ENCODE measurements around the gene CCDC141. TPM values are rescaled to one million over a fixed set of nuclear protein-coding genes. Genes with fewer than 3 reads are reported as not detected.

CCDC141 gene
- total RNA-seq, 4 donors from 2014 or later: 0.08 to 1.3 (median 0.73) TPM

DNA sequence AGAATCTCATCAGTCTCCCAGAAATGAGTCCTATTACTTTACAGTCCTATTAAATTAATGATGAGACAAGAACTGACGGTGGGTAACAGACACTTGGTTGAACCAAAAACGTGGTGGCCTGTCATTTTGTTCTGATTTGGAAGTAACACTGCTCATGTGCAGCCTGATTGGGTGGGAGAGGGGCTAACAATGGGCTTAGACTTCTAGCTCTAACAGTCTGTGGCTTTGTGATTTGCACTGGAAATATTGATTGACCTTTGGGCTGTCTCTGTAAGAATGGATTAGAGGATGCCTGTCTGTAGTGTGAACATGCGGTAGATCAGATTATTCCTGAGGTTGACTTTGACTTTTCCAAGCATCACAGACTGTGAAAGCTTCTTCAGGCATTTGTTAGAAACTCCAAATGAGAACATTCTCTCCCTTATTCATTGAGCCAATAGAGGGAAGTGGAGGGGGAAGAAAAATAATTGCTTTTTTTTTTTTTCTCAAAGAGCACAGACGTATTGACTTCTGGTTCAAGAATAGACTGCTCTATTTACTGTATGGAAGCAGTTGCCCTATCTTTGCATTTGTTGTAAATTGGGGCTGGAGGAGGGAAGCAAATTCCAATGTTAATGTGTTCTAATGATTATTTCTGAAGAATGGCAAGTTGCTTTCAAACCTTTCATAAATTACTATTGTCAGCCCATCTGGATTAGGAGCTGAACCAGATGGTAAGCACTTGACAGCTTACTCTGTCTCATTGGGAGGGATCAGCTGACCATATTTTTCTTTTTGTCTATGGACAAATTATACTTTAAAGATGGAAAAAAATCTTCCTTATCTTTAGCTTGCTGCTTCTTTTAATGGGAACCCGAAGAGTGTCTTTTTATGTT lies 156.9 kb downstream of the CCDC141 start:
- H3K4me1 ChIP-seq: peaks cover 4% of the 10 kb centered on the region
- H3K27ac ChIP-seq: no peak overlapping the region
- DNase-seq (ENCODE audit: low spot score in 2 of 2): no peak
- no peak overlapping the region for H3K4me3 ChIP-seq
- no peaks in the 10 kb centered on the region for H3K9me3 ChIP-seq
- 68% methylated on average over 5 of the region's 5 CpGs for WGBS
- H3K36me3 ChIP-seq: no peaks in the 10 kb centered on the region
- H3K27me3 ChIP-seq: no peaks in the 10 kb centered on the region
- no peak for TF ChIP-seq POLR2A (IDR thresholded peaks at IDR 0.05)
- no peak for TF ChIP-seq CTCF (IDR thresholded peaks at IDR 0.05)
- TF ChIP-seq EP300 (IDR thresholded peaks at IDR 0.05): no peak
- no peak for TF ChIP-seq POLR2AphosphoS5 (IDR thresholded peaks at IDR 0.05)

GRCh38 chr2:178891959-178892485 lies 157.9 kb downstream of the CCDC141 start:
- H3K9me3 ChIP-seq: no peaks in the 10 kb centered on the region
- WGBS: 81% methylated on average over 5 of the region's 5 CpGs
- TF ChIP-seq CTCF (IDR thresholded peaks at IDR 0.05) (no peak), POLR2AphosphoS5 (IDR thresholded peaks at IDR 0.05) (no peak), EP300 (IDR thresholded peaks at IDR 0.05) (no peak), POLR2A (IDR thresholded peaks at IDR 0.05) (no peak)
- H3K4me1 ChIP-seq: peaks cover 4% of the 10 kb centered on the region
- no peak overlapping the region for H3K27ac ChIP-seq
- no peak for DNase-seq (ENCODE audit: low spot score in 2 of 2)
- H3K36me3 ChIP-seq: no peaks in the 10 kb centered on the region
- H3K27me3 ChIP-seq: no peaks in the 10 kb centered on the region
- H3K4me3 ChIP-seq: no peak overlapping the region

GRCh38 chr2:178891265-178891958 lies 158.5 kb downstream of the CCDC141 start:
- no peak overlapping the region for H3K4me3 ChIP-seq
- H3K36me3 ChIP-seq: no peaks in the 10 kb centered on the region
- H3K9me3 ChIP-seq: no peaks in the 10 kb centered on the region
- no peak for DNase-seq (ENCODE audit: low spot score in 2 of 2)
- 43% methylated on average over 3 of the region's 3 CpGs for WGBS
- no peak overlapping the region for H3K27ac ChIP-seq
- peaks cover 4% of the 10 kb centered on the region for H3K4me1 ChIP-seq
- no peaks in the 10 kb centered on the region for H3K27me3 ChIP-seq
- no peak for TF ChIP-seq POLR2AphosphoS5 (IDR thresholded peaks at IDR 0.05)
- peak; percentile 48 to 85 for TF ChIP-seq CTCF (IDR thresholded peaks at IDR 0.05)
- TF ChIP-seq POLR2A (IDR thresholded peaks at IDR 0.05): no peak

GRCh38 chr2:178886006-178886405 lies 163.9 kb downstream of the CCDC141 start:
- no peak overlapping the region for H3K27ac ChIP-seq
- no peaks in the 10 kb centered on the region for H3K4me1 ChIP-seq
- H3K4me3 ChIP-seq: no peak overlapping the region
- H3K27me3 ChIP-seq: no peaks in the 10 kb centered on the region
- H3K36me3 ChIP-seq: no peaks in the 10 kb centered on the region
- no peak for DNase-seq (ENCODE audit: low spot score in 2 of 2)
- WGBS: 87% methylated on average over 3 of the region's 3 CpGs
- no peak for TF ChIP-seq EP300 (IDR thresholded peaks at IDR 0.05)
- TF ChIP-seq POLR2A (IDR thresholded peaks at IDR 0.05): no peak
- TF ChIP-seq POLR2AphosphoS5 (IDR thresholded peaks at IDR 0.05): no peak
- no peak for TF ChIP-seq CTCF (IDR thresholded peaks at IDR 0.05)
- no peaks in the 10 kb centered on the region for H3K9me3 ChIP-seq

DNA sequence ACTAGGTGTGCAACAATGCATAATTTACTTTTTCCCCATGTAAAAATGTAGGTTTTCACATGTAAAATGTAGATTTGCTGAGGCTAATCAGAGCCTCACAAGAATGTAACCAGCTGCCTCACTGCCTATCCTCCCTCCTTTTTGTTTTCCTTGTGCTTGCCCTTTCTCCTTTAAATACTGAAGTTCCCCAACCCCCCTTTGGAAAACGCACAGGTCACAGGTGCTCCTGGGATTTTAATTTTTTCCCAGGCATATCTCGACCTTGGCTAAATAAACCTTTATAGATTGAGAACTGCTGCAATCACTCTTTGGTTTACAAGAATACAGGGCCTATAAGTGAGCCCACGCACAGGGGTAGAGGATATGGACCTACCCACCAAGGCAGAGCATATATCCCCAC lies 165.5 kb downstream of the CCDC141 start:
- no peaks in the 10 kb centered on the region for H3K4me1 ChIP-seq
- DNase-seq (ENCODE audit: low spot score in 2 of 2): no peak
- H3K4me3 ChIP-seq: no peak overlapping the region
- no peaks in the 10 kb centered on the region for H3K27me3 ChIP-seq
- no peak overlapping the region for H3K27ac ChIP-seq
- no peaks in the 10 kb centered on the region for H3K36me3 ChIP-seq
- WGBS: 73% methylated on average over 3 of the region's 3 CpGs
- no peak for TF ChIP-seq EP300 (IDR thresholded peaks at IDR 0.05)
- TF ChIP-seq POLR2AphosphoS5 (IDR thresholded peaks at IDR 0.05): no peak
- no peak for TF ChIP-seq POLR2A (IDR thresholded peaks at IDR 0.05)
- no peaks in the 10 kb centered on the region for H3K9me3 ChIP-seq
